Stimulated activated CD8-positive, alpha-beta memory T cell treated with anti-CD3 and anti-CD28 coated beads, Interleukin-7, amount 100 ng/mL, for 1 hour (primary cell): Measurements from ENCODE around the gene IFT74.
"Not testable (repeated sequence)": the region's sequence is repeated elsewhere in the genome, so short reads cannot be mapped to it uniquely, and the experiment has no call there.

ENCODE experiments used
- DNase-seq, 2 donors: peaks; one replicate each; pipeline ENCODE4 v3.0.0-alpha.2; 2020; ENCODE audit warnings: low read depth in 2 of 2

The IFT74 gene

GRCh38 chr9:27073841-27074728, 117.9 kb downstream of the IFT74 start:
- no peak for DNase-seq

DNA sequence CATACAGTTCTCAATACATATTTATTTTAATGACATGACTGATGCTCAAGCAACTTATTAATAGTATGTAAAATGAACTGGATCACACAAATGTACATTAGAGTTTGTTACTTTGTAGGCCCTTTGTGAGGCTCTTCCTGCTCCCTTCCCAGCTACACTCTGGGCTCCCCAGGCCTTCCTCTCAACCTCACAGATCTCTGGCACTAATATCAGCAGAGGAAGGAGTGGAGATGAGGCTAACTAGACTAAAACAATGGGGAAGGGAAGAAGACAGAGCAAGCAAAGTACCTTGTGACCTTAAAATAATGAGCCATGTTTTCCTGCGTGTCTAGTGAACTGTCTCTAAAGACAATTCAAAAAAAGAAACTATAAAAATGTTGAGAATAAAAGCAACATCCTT, 122.5 kb downstream of the IFT74 start:
- DNase-seq = no peak

GRCh38 chr9:27085456-27085855, 129.2 kb downstream of the IFT74 start:
- no peak for DNase-seq

DNA sequence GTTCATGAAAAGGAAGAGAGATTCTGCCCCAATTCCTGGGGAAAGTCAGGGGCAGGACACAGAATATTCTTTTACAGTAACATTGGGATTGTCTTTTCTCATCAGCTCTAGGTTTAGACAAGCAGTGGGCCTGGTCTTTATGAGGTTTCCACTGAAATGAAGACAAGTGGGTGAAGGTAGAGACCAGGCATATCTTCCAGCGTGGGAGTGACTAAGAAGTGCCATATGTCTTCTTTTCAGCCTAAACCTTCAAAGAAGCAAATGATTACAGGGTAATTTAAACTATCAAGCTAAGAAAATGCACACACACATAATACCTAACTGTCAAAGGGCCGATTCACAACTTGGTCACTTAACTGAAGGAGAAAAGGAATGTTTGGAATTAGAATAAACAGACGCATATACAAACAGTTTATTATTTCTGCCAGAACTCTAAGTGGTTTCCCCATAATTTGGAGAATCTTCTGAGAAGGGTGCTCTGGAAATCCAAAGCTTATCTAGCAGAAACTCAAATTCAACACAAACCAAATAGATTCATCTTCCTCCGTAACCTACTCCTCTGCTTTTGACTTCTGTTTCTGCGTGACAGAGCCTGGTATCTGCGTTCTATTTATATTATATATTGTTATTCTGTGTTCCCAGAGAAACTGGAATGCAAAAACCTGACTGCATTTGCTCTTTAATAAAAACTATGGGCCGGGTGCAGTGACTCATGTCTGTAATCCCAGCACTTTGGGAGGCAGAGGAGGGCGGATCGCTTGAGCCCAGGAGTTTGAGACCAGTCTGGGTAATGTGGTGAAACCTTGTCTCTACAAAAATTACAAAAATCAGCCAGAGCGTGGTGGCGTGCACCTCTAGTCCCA, 130.8 kb downstream of the IFT74 start:
- no peak for DNase-seq

GRCh38 chr9:27088981-27089380, 132.8 kb downstream of the IFT74 start:
- no peak for DNase-seq

GRCh38 chr9:27089706-27090105, 133.5 kb downstream of the IFT74 start:
- DNase-seq = no peak

DNA sequence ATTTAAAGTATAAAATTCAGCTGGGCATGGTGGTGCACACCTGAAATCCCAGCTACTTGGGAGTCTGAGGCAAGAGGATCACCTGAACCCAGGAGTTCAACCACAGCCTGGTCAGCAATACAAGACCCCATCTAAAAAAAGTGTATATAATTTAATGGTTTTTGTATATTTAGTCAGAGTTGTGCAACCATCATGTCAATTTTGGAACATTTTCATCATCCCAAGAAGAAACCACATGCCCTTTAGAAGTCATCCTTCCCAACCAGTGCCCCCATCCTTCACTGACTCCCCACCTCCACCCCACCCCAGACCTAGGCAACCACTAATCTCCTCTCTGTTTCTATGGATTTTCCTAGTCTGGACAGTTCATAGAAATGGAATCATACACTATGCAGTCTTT, 134.0 kb downstream of the IFT74 start:
- DNase-seq = no peak

- no peak for DNase-seq
Measured at GRCh38 chr9:27090711-27091110, 134.5 kb downstream of the IFT74 start.

DNA sequence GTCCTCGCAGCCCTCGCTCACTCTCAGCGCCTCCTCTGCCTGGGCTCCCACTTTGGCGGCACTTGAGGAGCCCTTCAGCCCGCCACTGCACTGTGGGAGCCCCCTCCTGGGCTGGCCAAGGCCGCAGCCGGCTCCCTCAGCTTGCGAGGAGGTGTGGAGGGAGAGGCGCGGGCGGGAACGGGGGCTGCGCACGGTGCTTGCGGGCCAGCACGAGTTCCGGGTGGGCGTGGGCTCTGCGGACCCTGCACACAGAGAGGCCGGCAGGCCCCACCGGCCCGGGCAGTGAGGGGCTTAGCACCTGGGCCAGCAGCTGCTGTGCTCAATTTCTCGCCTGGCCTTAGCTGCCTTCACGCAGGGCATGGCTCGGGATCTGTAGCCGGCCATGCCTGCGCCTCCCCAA, 136.3 kb downstream of the IFT74 start:
- DNase-seq = not testable (repeated sequence)

- not testable (repeated sequence) for DNase-seq
Measured at GRCh38 chr9:27093384-27094067, 137.3 kb downstream of the IFT74 start.

DNA sequence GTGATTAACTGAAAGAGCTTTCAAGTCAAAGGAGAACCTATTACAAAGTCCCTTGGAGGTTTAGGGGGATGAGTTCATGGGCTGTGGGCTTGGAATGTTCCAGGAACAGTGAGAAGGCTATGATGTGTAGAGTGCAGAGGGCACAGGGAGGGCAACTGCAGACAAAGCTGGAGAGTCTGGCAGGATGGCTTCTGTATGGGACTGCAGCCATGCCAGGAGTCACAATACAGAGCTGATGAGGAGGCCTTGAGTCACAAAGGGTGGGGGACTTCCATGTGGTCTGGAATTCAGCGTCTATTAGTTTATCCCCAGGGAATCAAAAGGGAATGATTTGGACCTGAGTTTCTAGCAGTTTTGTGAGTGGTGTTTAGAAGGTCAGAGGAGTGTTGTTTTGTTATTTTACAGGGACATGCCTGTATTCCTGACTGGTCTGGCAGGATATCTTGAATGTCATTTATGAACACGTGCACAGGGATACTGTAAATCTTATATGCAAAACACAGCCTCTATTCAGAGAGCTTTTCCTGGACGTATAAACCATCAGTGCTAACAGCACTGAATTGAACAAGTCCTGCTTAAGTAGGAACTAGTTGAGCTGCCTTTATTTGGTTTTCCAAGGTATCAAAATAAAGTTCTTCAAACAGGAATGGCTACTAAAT, 138.6 kb downstream of the IFT74 start:
- no peak for DNase-seq

- no peak for DNase-seq
Measured at GRCh38 chr9:27107241-27107640, 151.0 kb downstream of the IFT74 start.

DNA sequence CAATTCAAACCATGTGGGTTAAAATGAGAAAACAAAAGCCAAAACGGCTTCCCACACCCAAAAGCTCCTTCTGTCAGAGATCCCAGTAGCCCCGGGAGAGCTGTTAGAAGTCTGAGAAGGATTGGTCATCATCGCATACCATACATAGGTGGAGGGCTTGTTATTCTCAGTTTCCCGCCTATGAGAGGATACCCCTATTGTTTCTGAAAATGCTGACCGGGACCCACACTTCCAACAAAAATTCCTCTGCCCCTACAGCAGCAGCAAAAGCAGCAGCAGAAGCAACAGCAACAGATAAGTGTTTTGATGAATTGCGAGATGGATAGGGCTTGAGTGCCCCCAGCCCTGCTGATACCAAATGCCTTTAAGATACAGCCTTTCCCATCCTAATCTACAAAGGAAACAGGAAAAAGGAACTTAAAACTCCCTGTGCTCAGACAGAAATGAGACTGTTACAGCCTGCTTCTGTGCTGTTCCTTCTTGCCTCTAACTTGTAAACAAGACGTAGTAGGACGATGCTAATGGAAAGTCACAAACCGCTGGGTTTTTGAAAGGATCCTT, 152.8 kb downstream of the IFT74 start, which contains the start of gene TEK:
Gene TEK (plus strand): TSS at position 245 of the 561 bp plus-strand sequence. CDS start 366 bp downstream, outside the sequence.
- DNase-seq = no peak

- no peak for DNase-seq
Measured at GRCh38 chr9:27109621-27110020, 153.4 kb downstream of the IFT74 start.

- no peak for DNase-seq
Measured at GRCh38 chr9:27110181-27110580, 154.0 kb downstream of the IFT74 start.

- no peak for DNase-seq
Measured at GRCh38 chr9:27112235-27112634, 156.0 kb downstream of the IFT74 start.
